ENCODE measurements around the gene LILRB4. TPM values are rescaled to one million over a fixed set of nuclear protein-coding genes. Genes with fewer than 3 reads are reported as not detected.
"Not testable (repeated sequence)": the region's sequence is repeated elsewhere in the genome, so short reads cannot be mapped to it uniquely, and the experiment has no call there.

The LILRB4 gene
- polyA plus RNA-seq, 3 donors, result 1.1 to 1.3 (median 1.2) TPM

DNA sequence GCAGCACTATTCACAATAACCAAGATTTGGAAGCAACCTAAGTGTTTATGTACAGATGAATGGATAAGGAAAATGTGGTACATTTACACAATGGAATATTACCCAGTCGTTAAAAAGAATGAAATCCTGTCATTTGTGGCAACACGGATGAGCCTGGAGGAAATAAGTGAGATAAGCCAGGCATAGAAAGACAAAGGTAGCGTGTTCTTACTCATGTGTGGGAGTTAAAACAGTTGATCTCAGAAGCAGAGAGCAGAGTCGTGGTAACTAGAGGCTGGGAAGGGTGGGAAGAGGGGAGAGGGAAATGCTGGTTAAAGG lies 29.5 kb downstream of the LILRB4 start:
- DNase-seq, result no peak

DNA sequence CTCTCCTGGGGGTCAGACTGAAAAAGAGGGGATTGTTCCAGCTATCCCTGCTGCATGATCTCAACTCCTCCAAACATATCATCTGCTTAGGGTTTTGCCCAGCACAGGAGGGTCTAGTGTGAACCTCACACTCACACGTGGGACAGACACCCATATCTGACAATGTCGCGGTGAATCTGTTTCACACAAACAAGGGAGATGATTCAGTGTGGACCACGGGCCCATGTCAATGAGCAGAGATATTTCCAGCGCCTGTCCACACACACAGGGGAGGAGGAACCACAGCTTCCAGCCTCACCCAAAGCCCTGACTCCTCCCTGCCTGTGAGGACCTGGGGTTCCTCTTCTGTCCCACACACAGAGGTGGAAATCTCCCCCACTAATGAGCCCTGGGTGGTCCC lies 31.9 kb downstream of the LILRB4 start:
- no peak for DNase-seq

- no peak for DNase-seq
Measured at GRCh38 chr19:54696117-54696548, 33.3 kb downstream of the LILRB4 start.

DNA sequence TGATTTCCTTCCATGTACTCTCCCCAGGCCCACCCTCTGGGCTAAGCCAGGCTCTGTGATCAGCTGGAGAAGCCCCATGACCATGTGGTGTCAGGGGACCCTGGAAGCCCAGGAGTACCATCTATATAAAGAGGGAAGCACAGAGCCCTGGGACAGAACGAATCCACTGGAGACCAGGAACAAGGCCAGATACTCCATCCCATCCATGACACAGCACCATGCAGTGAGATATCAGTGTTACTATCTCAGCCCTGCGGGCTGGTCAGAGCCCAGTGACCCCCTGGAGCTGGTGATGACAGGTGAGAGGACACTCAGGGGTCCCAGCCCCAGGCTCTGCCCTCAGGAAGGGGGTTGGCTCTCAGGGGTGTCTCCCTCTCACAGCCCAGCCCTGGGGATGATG lies 34.0 kb downstream of the LILRB4 start:
- DNase-seq, result no peak

DNA sequence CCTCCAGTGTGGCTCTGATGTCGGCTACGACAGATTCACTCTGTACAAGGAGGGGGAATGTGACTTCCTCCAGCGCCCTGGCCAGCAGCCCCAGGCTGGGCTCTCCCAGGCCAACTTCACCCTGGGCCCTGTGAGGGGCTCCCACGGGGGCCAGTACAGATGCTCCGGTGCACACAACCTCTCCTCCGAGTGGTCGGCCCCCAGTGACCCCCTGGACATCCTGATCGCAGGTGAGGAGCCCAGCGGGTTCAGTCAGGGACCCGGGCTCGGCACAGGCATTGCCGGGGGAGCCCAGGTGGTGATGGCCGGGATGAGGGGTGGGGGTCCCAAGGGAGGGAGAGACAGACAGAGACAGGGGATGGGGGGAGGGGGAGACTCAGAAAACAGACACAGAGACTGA lies 34.9 kb downstream of the LILRB4 start:
- DNase-seq, result not testable (repeated sequence)

DNA sequence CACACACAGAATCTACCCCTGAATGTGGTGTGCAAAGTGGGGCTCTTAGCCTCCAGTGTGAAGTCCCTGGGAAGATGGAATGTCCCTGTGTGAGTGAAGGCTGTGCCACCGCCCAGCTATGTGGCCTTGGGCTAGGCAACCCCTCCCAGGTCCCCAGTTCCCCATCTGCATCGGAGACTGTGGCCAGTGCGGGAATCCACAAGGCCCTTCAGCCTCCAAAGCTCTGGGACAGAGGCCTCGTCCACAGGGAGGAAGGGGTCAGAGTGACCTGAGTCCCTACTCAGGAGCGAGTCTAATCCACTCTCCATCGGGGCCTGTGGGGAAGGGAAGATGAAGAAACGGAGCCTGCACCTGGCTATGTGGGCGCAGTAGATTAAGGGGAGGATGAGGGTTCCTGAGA lies 42.1 kb downstream of the LILRB4 start:
- DNase-seq, result no peak

GRCh38 chr19:54707962-54708361 lies 45.2 kb downstream of the LILRB4 start:
- no peak for DNase-seq

GRCh38 chr19:54708781-54709180 lies 46.0 kb downstream of the LILRB4 start:
- no peak for DNase-seq

DNA sequence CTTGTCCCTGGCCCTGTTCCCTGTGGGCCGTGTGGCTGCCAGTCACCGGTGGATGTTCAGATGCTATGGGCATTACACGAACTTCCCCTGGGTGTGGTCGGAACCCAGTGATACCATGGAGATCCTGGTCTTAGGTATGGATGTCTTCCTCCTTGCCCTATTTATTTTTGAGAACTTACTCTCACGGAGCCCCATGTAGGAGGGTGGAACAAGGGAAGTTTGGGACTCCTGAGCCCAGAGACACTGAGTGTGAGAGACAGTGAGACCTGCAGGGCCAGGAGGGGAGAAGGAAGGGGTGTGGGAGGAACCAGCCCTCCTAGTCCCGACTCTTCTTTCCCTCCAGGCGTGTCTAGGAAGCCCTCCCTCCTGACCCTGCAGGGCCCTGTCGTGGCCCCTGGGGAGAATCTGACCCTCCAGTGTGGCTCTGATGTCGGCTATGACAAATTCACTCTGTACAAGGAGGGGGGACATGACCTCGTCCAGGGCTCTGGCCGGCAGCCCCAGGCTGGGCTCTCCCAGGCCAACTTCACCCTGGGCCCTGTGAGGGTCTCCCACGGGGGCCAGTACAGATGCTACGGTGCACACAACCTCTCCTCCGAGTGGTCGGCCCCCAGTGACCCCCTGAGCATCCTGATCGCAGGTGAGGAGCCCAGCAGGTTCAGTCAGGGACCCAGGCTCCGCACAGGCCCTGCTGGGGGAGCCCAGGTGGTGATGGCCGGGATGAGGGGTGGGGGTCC lies 46.6 kb downstream of the LILRB4 start:
- DNase-seq, result no peak

GRCh38 chr19:54709956-54710355 lies 47.2 kb downstream of the LILRB4 start:
- DNase-seq, result not testable (repeated sequence)

Other genes starting within 250 kb of the LILRB4 start
- 10 to 100 TPM; 11.5 to 14.4 (median 14.1) TPM for gene TTYH1, start 247.5 kb upstream of the LILRB4 start, polyA plus RNA-seq (ENCODE audit: insufficient read length in 3 of 3)
- 100 to 1,000 TPM; 156 to 228 (median 218) TPM for gene LENG8, start 213.8 kb upstream of the LILRB4 start, polyA plus RNA-seq (ENCODE audit: insufficient read length in 3 of 3)
- 1 to 10 TPM; 1.9 to 2.4 (median 2.2) TPM for gene LENG9, start 199.2 kb upstream of the LILRB4 start, polyA plus RNA-seq (ENCODE audit: insufficient read length in 3 of 3)
- gene CDC42EP5, start 189.7 kb upstream of the LILRB4 start, polyA plus RNA-seq (ENCODE audit: insufficient read length in 3 of 3), result 10 to 100 TPM; 27.1 to 46.5 (median 40.9) TPM
- under 1 TPM in 1 of 3 donors, not detected in 2; 0.56 TPM for gene LAIR2, start 160.2 kb upstream of the LILRB4 start, polyA plus RNA-seq (ENCODE audit: insufficient read length in 3 of 3)
- 1 to 10 TPM in 1 of 3 donors, under 1 TPM in 2; 0.58 to 1.1 (median 0.73) TPM for gene LILRA2, start 89.2 kb upstream of the LILRB4 start, polyA plus RNA-seq (ENCODE audit: insufficient read length in 3 of 3)
- gene LILRA1, start 69.4 kb upstream of the LILRB4 start, polyA plus RNA-seq (ENCODE audit: insufficient read length in 3 of 3), result under 1 TPM; 0.43 to 0.53 (median 0.53) TPM
- 1 to 10 TPM in 2 of 3 donors, under 1 TPM in 1; 0.91 to 1.4 (median 1.3) TPM for gene LILRB1, start 32.5 kb upstream of the LILRB4 start, polyA plus RNA-seq (ENCODE audit: insufficient read length in 3 of 3)
- gene KIR3DL3, start 61.5 kb downstream of the LILRB4 start, polyA plus RNA-seq (ENCODE audit: insufficient read length in 3 of 3), result not detected
- gene KIR2DL3, start 75.5 kb downstream of the LILRB4 start, polyA plus RNA-seq (ENCODE audit: insufficient read length in 3 of 3), result not detected
- under 1 TPM in 1 of 3 donors, not detected in 2; 0.29 TPM for gene KIR2DL1, start 106.8 kb downstream of the LILRB4 start, polyA plus RNA-seq (ENCODE audit: insufficient read length in 3 of 3)
- not detected for gene KIR2DL4, start 140.6 kb downstream of the LILRB4 start, polyA plus RNA-seq (ENCODE audit: insufficient read length in 3 of 3)
- not detected for gene KIR3DL1, start 153.5 kb downstream of the LILRB4 start, polyA plus RNA-seq (ENCODE audit: insufficient read length in 3 of 3)
- not detected for gene KIR2DS4, start 169.7 kb downstream of the LILRB4 start, polyA plus RNA-seq (ENCODE audit: insufficient read length in 3 of 3)
- gene KIR3DL2, start 187.5 kb downstream of the LILRB4 start, polyA plus RNA-seq (ENCODE audit: insufficient read length in 3 of 3), result not detected
- gene FCAR, start 211.2 kb downstream of the LILRB4 start, polyA plus RNA-seq (ENCODE audit: insufficient read length in 3 of 3), result under 1 TPM; 0.21 to 0.31 (median 0.29) TPM
- under 1 TPM; 0.13 to 0.31 (median 0.26) TPM for gene NCR1, start 243.2 kb downstream of the LILRB4 start, polyA plus RNA-seq (ENCODE audit: insufficient read length in 3 of 3)

Data from renal pelvis (tissue), 4 donors.